ENCODE results near the gene ADGRV1. TPM values are rescaled to one million over a fixed set of nuclear protein-coding genes. Genes with fewer than 3 reads are reported as not detected.
A peak's percentile ranks its signal among the peaks of the same experiment; 100 is the strongest.

ADGRV1 gene
- total RNA-seq, 1 experiment from 2014 or later = 64.8 TPM

- no peaks in the 10 kb centered on the region for H3K79me1 ChIP-seq (ENCODE audit: insufficient read depth, low read depth, low read length, poor library complexity, severe bottlenecking)
These were observed 29.2 kb upstream of the ADGRV1 start, which contains the start of gene LYSMD3 for GRCh38 chr5:90529194-90529938. TSS of gene LYSMD3 (minus strand) at chr5:90529584. CDS start at chr5:90525289, 4,295 bp downstream.

More at GRCh38 chr5:90529194-90529938, 29.2 kb upstream of the ADGRV1 start, which contains the start of gene LYSMD3:
- Histone ChIP-seq H2BK5ac (ENCODE audit: insufficient read length, low read length) (no peak within 1 kb of the TSS), H3K18ac (ENCODE audit: insufficient read length, low read depth, low read length) (peak within 1 kb of the TSS; percentile 82), H4K20me1 (ENCODE audit: control insufficient read depth, insufficient read depth, insufficient read length) (no peaks in the 10 kb centered on the region), H2BK20ac (ENCODE audit: low read depth, low read length, poor library complexity, severe bottlenecking) (no peak within 1 kb of the TSS), H3K23me2 (ENCODE audit: insufficient read length, low read depth, low read length, poor library complexity, severe bottlenecking) (peaks cover 10% of the 10 kb centered on the region), H2BK120ac (ENCODE audit: low read depth, low read length, poor library complexity, severe bottlenecking) (no peak within 1 kb of the TSS), H4K8ac (replicated peaks; ENCODE audit: insufficient read length, low read depth, low read length) (no peak within 1 kb of the TSS), H3K4ac (ENCODE audit: low read depth, low read length) (no peak within 1 kb of the TSS), H3K56ac (ENCODE audit: insufficient read length, low read depth, low read length) (no peak within 1 kb of the TSS), H3T11ph (ENCODE audit: low read length) (no peak within 1 kb of the TSS), H3K23ac (ENCODE audit: insufficient read length, low read depth, low read length) (no peak within 1 kb of the TSS), H2BK12ac (ENCODE audit: insufficient read length, low read depth, low read length) (no peak within 1 kb of the TSS), H4K5ac (ENCODE audit: insufficient read length, low read depth, low read length) (no peak within 1 kb of the TSS), H3K9ac (ENCODE audit: extremely low read depth, insufficient read length, low read length) (peak within 1 kb of the TSS; percentile 86), H2BK15ac (ENCODE audit: low read depth, low read length) (no peak within 1 kb of the TSS), H4K91ac (ENCODE audit: insufficient read length, low read depth, low read length) (no peak within 1 kb of the TSS), H2AK5ac (ENCODE audit: insufficient read length, low read length) (no peak within 1 kb of the TSS), H3K4me1 (ENCODE audit: insufficient read depth, low read length) (0 out of 2 replicates have a peak, but pooled peaks cover 2% of the 10 kb centered on the region), H3K27me3 (ENCODE audit: insufficient read depth, low read length) (no peaks in the 10 kb centered on the region), H3K27ac (ENCODE audit: insufficient read length, low read depth, low read length) (peak within 1 kb of the TSS; percentile 71), H3K9me3 (ENCODE audit: control insufficient read depth, low read depth, low read length) (no peaks in the 10 kb centered on the region), H3K4me2 (ENCODE audit: insufficient read depth, insufficient read length, low read length) (peak within 1 kb of the TSS; percentile 98), H3K79me2 (ENCODE audit: insufficient read depth, low read length) (no peaks in the 10 kb centered on the region; the same call in 1 of the 2 replicates), H3K14ac (ENCODE audit: insufficient read depth, low read length) (peak within 1 kb of the TSS; percentile 85), H2AFZ (ENCODE audit: low read length) (peak within 1 kb of the TSS; percentile 99)
- peak within 1 kb of the TSS; percentile 94 to 98 (median 96) for H3K27ac Mint-ChIP-seq
- H3K27me3 Mint-ChIP-seq (ENCODE audit: low read depth) = no peaks in the 10 kb centered on the region
- WGBS (ENCODE audit: extremely low coverage, insufficient read length, low lambda C conversion rate) = no CpG with 5 or more reads among the region's 64 CpGs
- peaks cover 22 to 31% of the 10 kb centered on the region in 2 experiments for H3K4me1 Mint-ChIP-seq
- TF ChIP-seq, protein P1, sequence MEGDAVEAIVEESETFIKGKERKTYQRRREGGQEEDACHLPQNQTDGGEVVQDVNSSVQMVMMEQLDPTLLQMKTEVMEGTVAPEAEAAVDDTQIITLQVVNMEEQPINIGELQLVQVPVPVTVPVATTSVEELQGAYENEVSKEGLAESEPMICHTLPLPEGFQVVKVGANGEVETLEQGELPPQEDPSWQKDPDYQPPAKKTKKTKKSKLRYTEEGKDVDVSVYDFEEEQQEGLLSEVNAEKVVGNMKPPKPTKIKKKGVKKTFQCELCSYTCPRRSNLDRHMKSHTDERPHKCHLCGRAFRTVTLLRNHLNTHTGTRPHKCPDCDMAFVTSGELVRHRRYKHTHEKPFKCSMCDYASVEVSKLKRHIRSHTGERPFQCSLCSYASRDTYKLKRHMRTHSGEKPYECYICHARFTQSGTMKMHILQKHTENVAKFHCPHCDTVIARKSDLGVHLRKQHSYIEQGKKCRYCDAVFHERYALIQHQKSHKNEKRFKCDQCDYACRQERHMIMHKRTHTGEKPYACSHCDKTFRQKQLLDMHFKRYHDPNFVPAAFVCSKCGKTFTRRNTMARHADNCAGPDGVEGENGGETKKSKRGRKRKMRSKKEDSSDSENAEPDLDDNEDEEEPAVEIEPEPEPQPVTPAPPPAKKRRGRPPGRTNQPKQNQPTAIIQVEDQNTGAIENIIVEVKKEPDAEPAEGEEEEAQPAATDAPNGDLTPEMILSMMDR (conservative IDR thresholded peaks at IDR 0.05) = no peak
- peak within 1 kb of the TSS; percentile 93 to 96 for H3K4me3 Mint-ChIP-seq
- no peaks in the 10 kb centered on the region for H3K9me3 Mint-ChIP-seq
- peak; percentile 98 for DNase-seq
- H3K36me3 Mint-ChIP-seq (ENCODE audit: insufficient read depth in 1 of 3, low read depth in 3 of 3) = peaks cover 5 to 18% (median 5%) of the 10 kb centered on the region in 3 experiments; a peak in 6 of 7 replicates

Data from H9 (cell line).